Panc1 (cell line): ENCODE measurements around the gene LENG8. TPM values are rescaled to one million over a fixed set of nuclear protein-coding genes. Genes with fewer than 3 reads are reported as not detected.
A peak's percentile ranks its signal among the peaks of the same experiment; 100 is the strongest.
"Not testable (repeated sequence)": the region's sequence is repeated elsewhere in the genome, so short reads cannot be mapped to it uniquely, and the experiment has no call there.

ENCODE experiments used
- ATAC-seq: fragments of 200-7000 bp; cut with Tn5 transposase; 2 replicates; pipeline ENCODE4 v1.9.1; 2020; ENCODE audit warnings: mild to moderate bottlenecking, moderate library complexity
- BruUV-seq: library from RNA; stranded (reverse); fragments of 400-500 nt; replicated peaks from 2 replicates; lab custom pipeline; 2021; lab: Mats Ljungman, UMichigan
- CTCF ChIA-PET: fragments of 300-600 bp; sonication (Branson Sonifier 250); formaldehyde crosslinking; loops from one replicate; lab custom pipeline; 2022; ENCODE audit warnings: antibody characterized with exemption; lab: Charles Lee
- POLR2A ChIA-PET: fragments of 300-600 bp; sonication (Branson Sonifier 250); formaldehyde crosslinking; loops from one replicate; lab custom pipeline; 2022; ENCODE audit warnings: antibody characterized with exemption; lab: Charles Lee
- DNase-seq: peaks from one replicate; pipeline ENCODE4 v3.0.0-alpha.2; 2010; ENCODE audit warnings: low read depth, low spot score
- H3K27ac ChIP-seq: 2 replicates; pipeline ENCODE4 v1.5.1; 2011; ENCODE audit warnings: mild to moderate bottlenecking, low read length, inconsistent platforms
- H3K27me3 ChIP-seq: fragments of 200-500 bp; sonication (Bioruptor generic); 2 replicates; pipeline ENCODE4 v1.6.0; 2014; ENCODE audit warnings: low read length, inconsistent platforms; ENCODE audit not compliant: control insufficient read depth, insufficient read depth
- H3K36me3 ChIP-seq: fragments of 200-500 bp; sonication (Bioruptor generic); 2 replicates; pipeline ENCODE4 v1.5.1; 2014; ENCODE audit warnings: inconsistent platforms, mild to moderate bottlenecking, low read length, moderate library complexity; ENCODE audit not compliant: control insufficient read depth, insufficient read depth
- H3K4me1 ChIP-seq: 2 replicates; pipeline ENCODE4 v1.5.1; 2011; ENCODE audit warnings: inconsistent platforms, mild to moderate bottlenecking, low read length, moderate library complexity; ENCODE audit not compliant: control insufficient read depth, insufficient read depth
- H3K4me3 ChIP-seq, 2 experiments: 2 replicates each; pipeline ENCODE4 v1.5.1; 2011 to 2012; ENCODE audit warnings: low read depth in 2 of 2, low read length in 2 of 2, mild to moderate bottlenecking in 2 of 2, inconsistent platforms in 1 of 2, moderate library complexity in 1 of 2
- H3K9me3 ChIP-seq: fragments of 200-500 bp; sonication (Bioruptor generic); 2 replicates; pipeline ENCODE4 v1.5.1; 2014; ENCODE audit warnings: low read depth, mild to moderate bottlenecking, inconsistent platforms, low read length, moderate library complexity; ENCODE audit not compliant: control insufficient read depth, insufficient read depth
- in situ Hi-C: cut with HindIII; loops from 2 replicates; pipeline ENCODE4 v1.10.0; 2016; ENCODE audit warnings: low sequenced_read_pairs, low pct_unique_long_range_greater_than_20kb
- intact Hi-C: fragments of 100-400 bp; cut with micrococcal nuclease; formaldehyde crosslinking; loops from one replicate; pipeline ENCODE4 v1.10.0; 2022; ENCODE audit not compliant: unreplicated experiment
- total RNA-seq: library from RNA; stranded (reverse); gene quantifications from one replicate; pipeline ENCODE4 v1.2.1, GENCODE V29; 2021; ENCODE audit not compliant: unreplicated experiment

LENG8 gene
- total RNA-seq, 1 experiment from 2014 or later: 268 TPM

- POLR2A ChIA-PET, H3K27ac ChIP-seq, CTCF ChIA-PET, H3K36me3 ChIP-seq, H3K9me3 ChIP-seq, H3K27me3 ChIP-seq, ATAC-seq, BruUV-seq, intact Hi-C loops, in situ Hi-C loops, H3K4me3 ChIP-seq, H3K4me1 ChIP-seq, DNase-seq: not testable (repeated sequence)
Measured at GRCh38 chr19:54508487-54508886, 59.5 kb downstream of the LENG8 start.

GRCh38 chr19:54509200-54509940 lies 60.4 kb downstream of the LENG8 start:
- DNase-seq, intact Hi-C loops, POLR2A ChIA-PET, in situ Hi-C loops, BruUV-seq, H3K27ac ChIP-seq, H3K36me3 ChIP-seq, H3K9me3 ChIP-seq, H3K4me1 ChIP-seq, H3K27me3 ChIP-seq, H3K4me3 ChIP-seq, CTCF ChIA-PET: not testable (repeated sequence)
- ATAC-seq: peak; percentile 87

Other genes starting within 250 kb of the LENG8 start
- gene RPS9, start 248.3 kb upstream of the LENG8 start, total RNA-seq: 823 TPM
- gene LILRB3, start 226.2 kb upstream of the LENG8 start, total RNA-seq: 0.18 TPM
- gene LILRA6, start 206.4 kb upstream of the LENG8 start, total RNA-seq: 0.08 TPM
- gene LILRB5, start 191.9 kb upstream of the LENG8 start, total RNA-seq: 0.05 TPM
- not detected for gene LILRB2, start 168.1 kb upstream of the LENG8 start, total RNA-seq
- not detected for gene LILRA5, start 136.0 kb upstream of the LENG8 start, total RNA-seq
- not detected for gene LILRA4, start 110.0 kb upstream of the LENG8 start, total RNA-seq
- gene LAIR1, start 84.3 kb upstream of the LENG8 start, total RNA-seq: 0.05 TPM
- 0.62 TPM for gene TTYH1, start 33.7 kb upstream of the LENG8 start, total RNA-seq
- gene LENG9, start 14.6 kb downstream of the LENG8 start, total RNA-seq: 5.1 TPM
- 7.1 TPM for gene CDC42EP5, start 24.1 kb downstream of the LENG8 start, total RNA-seq
- not detected for gene LAIR2, start 53.6 kb downstream of the LENG8 start, total RNA-seq
- not detected for gene LILRA2, start 124.6 kb downstream of the LENG8 start, total RNA-seq
- gene LILRA1, start 144.4 kb downstream of the LENG8 start, total RNA-seq: not detected
- gene LILRB1, start 181.3 kb downstream of the LENG8 start, total RNA-seq: 0.08 TPM
- gene LILRB4, start 213.8 kb downstream of the LENG8 start, total RNA-seq: not detected